Left lung (tissue), 10 donors: Measurements from ENCODE around the gene HOXD11. TPM values are rescaled to one million over a fixed set of nuclear protein-coding genes. Genes with fewer than 3 reads are reported as not detected.

ENCODE experiments used
- ATAC-seq: fragments of 200-7000 bp; cut with Tn5 transposase; one replicate; pipeline ENCODE4 v1.9.1; 2020; ENCODE audit warnings: moderate library complexity
- DNase-seq, 4 donors: peaks; one replicate each; pipeline ENCODE4 v3.0.0-alpha.2; 2013 to 2020
- H3K27ac ChIP-seq, 2 donors: fragments of 200-600 bp; sonication (generic) in 1 of 2; one replicate each; pipeline versions ENCODE4 v1.5.0 to v1.8.0; 2020 to 2021
- H3K27me3 ChIP-seq, 2 donors: fragments of 200-600 bp; sonication (generic) in 1 of 2; one replicate each; pipeline versions ENCODE4 v1.5.0 to v1.8.0; 2020 to 2021
- H3K36me3 ChIP-seq, 2 donors: fragments of 200-600 bp; sonication (generic) in 1 of 2; one replicate each; pipeline versions ENCODE4 v1.5.0 to v1.8.0; 2020 to 2021
- H3K4me1 ChIP-seq, 2 donors: fragments of 200-600 bp; one replicate each; pipeline ENCODE4 v1.8.0; 2021
- H3K4me3 ChIP-seq, 2 donors: fragments of 200-600 bp; sonication (generic) in 1 of 2; one replicate each; pipeline versions ENCODE4 v1.5.0 to v1.8.0; 2020 to 2021; ENCODE audit warnings: mild to moderate bottlenecking in 1 of 2
- H3K9me3 ChIP-seq, 2 donors: fragments of 200-600 bp; sonication (generic) in 1 of 2; one replicate each; pipeline versions ENCODE4 v1.5.0 to v1.8.0; 2020 to 2021
- CTCF ChIP-seq, 2 donors: fragments of 200-600 bp; sonication (generic) in 1 of 2; IDR thresholded peaks; one replicate each; pipeline versions ENCODE4 v1.5.0 to v1.8.0; 2021; ENCODE audit warnings: antibody characterized with exemption in 2 of 2
- intact Hi-C, 2 donors: fragments of 100-400 bp; cut with DNase I; formaldehyde crosslinking; loops; one replicate each; pipeline versions ENCODE4 v1.11.2 to v1.14.2; 2022
- polyA plus RNA-seq, 6 donors: library from polyadenylated mRNA; unstranded; fragments of 120-200 nt; gene quantifications; one replicate each; pipeline ENCODE4 v1.2.1, GENCODE V29; 2013; ENCODE audit not compliant: insufficient read length in 6 of 6
- total RNA-seq, 2 donors: library from RNA; stranded (reverse); fragmentation: NEBNext Ultra II Directional; extraction: Animal tissue kit (Norgen Biotek cat#: 25700); gene quantifications; one replicate each; pipeline ENCODE4 v1.2.1, GENCODE V29; 2021
- donor health status: DM: no; HTN: yes; CAD: no.
- donor health status: DM: no; HTN: no; CAD: no.

The HOXD11 gene
- total and polyA plus RNA-seq, 8 donors = 0.21 to 0.51 (median 0.25) TPM; not detected in 5

DNA sequence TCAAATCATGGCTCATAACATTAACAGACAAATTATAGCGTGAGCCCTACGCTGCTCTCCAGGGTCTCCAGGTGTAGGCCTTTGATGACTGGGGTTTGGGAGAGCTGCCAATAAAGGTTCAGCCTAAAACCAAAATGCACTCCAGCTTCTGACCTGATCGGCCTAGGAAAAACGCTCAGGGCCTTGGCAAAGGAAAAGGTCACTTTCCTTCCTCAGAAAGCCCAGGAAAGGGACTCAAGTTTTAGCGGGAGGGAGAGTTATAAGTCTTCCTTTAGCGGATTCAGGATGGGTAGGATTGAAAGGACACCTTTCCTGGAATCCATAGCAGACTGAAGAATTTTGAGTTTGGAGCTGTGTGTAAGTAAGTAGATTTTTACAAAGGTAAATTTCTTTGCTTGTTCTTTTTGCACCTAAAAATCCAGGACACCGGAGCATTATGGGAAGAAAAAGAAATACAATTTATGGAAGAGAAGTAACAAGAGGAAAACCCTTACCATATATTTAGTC is 32.1 kb upstream of the HOXD11 start:
- DNase-seq (no peak), ATAC-seq (no peak)
- TF ChIP-seq CTCF (IDR thresholded peaks at IDR 0.05) = no peak
- Histone ChIP-seq H3K27me3 (peaks cover 95 to 100% of the 10 kb centered on the region in 2 donors), H3K4me1 (peaks cover 0 to 9% of the 10 kb centered on the region in 2 donors), H3K36me3 (no peaks in the 10 kb centered on the region), H3K4me3 (no peak overlapping the region), H3K9me3 (no peaks in the 10 kb centered on the region), H3K27ac (no peak overlapping the region)
- intact Hi-C loops = no loop called here

GRCh38 chr2:176075481-176075880 is 31.6 kb upstream of the HOXD11 start:
- Histone ChIP-seq H3K4me3 (no peak overlapping the region), H3K27me3 (peaks cover 94 to 100% of the 10 kb centered on the region in 2 donors), H3K9me3 (no peaks in the 10 kb centered on the region), H3K36me3 (no peaks in the 10 kb centered on the region), H3K27ac (no peak overlapping the region), H3K4me1 (peaks cover 0 to 12% of the 10 kb centered on the region in 2 donors)
- DNase-seq = no peak
- intact Hi-C loops = no loop called here
- TF ChIP-seq CTCF (IDR thresholded peaks at IDR 0.05) = no peak
- ATAC-seq = no peak

GRCh38 chr2:176076063-176076462 is 31.0 kb upstream of the HOXD11 start:
- Histone ChIP-seq H3K27ac (no peak overlapping the region), H3K36me3 (no peaks in the 10 kb centered on the region), H3K4me3 (no peak overlapping the region), H3K4me1 (peaks cover 0 to 14% of the 10 kb centered on the region in 2 donors), H3K27me3 (peaks cover 96 to 100% of the 10 kb centered on the region in 2 donors), H3K9me3 (no peaks in the 10 kb centered on the region)
- intact Hi-C loops = no loop called here
- no peak for ATAC-seq
- DNase-seq = no peak
- TF ChIP-seq CTCF (IDR thresholded peaks at IDR 0.05) = no peak

DNA sequence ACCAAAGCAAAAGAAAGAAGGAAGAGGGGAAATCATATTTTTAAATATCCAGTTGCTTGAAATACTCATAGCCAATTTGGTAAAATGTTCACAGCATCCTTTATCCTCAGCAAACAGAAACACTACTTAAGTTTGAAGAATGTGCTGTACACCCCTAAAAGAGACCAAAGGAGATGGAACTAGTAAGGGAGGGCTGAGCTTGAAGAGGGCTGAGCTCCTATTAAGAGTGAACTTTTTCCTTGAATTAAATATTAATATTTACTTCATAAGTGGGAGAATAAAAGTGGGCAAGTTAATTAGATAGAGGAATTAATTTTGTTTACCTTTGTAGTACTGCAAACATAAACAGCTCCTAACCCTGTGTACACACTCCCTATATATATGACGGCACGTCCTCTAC is 30.3 kb upstream of the HOXD11 start:
- DNase-seq (no peak), ATAC-seq (no peak)
- TF ChIP-seq CTCF (IDR thresholded peaks at IDR 0.05) = no peak
- no peaks in the 10 kb centered on the region for H3K9me3 ChIP-seq
- H3K27ac ChIP-seq = no peak overlapping the region
- peaks cover 0 to 14% of the 10 kb centered on the region in 2 donors for H3K4me1 ChIP-seq
- H3K27me3 ChIP-seq = peaks cover 96 to 100% of the 10 kb centered on the region in 2 donors
- intact Hi-C loops = no loop called here
- H3K4me3 ChIP-seq = no peak overlapping the region
- H3K36me3 ChIP-seq = no peaks in the 10 kb centered on the region

DNA sequence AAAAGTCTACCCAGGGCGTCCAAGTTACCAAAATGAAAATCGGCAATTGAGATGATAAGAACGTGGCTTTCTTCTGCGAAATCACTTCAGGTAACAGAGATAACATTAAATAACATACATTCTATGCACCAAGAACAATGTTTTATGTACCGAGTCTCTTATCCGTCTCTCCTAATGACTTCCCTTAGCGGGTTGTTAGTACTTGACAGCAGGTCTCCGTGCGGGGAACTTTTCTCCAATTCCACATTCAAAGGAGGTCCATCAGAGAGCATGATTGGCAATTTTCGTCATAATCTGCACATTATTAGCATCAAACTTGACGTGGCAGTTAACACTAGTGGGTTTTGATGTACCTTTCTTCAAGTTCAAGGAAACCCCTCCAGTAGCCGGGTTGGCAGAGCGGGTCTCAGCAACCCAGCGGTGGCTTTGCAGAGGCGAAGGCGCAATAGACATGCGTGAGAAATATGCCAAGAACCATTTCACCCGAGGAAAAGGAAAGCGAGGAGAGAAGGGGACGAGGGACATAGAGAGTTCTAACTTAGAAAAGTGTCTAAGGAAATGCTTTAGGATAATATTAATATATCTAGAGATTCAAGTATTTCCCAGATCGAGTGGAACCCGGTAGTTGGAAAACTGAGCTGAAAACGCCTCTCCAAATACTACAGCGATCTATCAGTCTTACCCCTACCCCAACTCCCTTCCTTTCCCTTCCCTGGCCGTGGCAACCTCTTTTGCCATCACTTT is 28.4 kb upstream of the HOXD11 start:
- no peak for DNase-seq
- intact Hi-C loops = no loop called here
- peaks cover 96 to 100% of the 10 kb centered on the region in 2 donors for H3K27me3 ChIP-seq

More for the DNA sequence above, 28.4 kb upstream of the HOXD11 start:
- Histone ChIP-seq H3K27ac (no peak overlapping the region), H3K36me3 (no peaks in the 10 kb centered on the region), H3K9me3 (no peaks in the 10 kb centered on the region), H3K4me3 (no peak overlapping the region), H3K4me1 (peaks cover 0 to 18% of the 10 kb centered on the region in 2 donors)
- ATAC-seq = no peak
- no peak for TF ChIP-seq CTCF (IDR thresholded peaks at IDR 0.05)
